NCI-H128 (cell line): ENCODE measurements around the gene CCDC13.
"Not testable (repeated sequence)": the region's sequence is repeated elsewhere in the genome, so short reads cannot be mapped to it uniquely, and the experiment has no call there.

Experiments
- DNase-seq: peaks from one replicate; lab custom pipeline; 2025; ENCODE audit not compliant: unreplicated experiment; lab: John Stamatoyannopoulos, UW

Gene CCDC13

DNA sequence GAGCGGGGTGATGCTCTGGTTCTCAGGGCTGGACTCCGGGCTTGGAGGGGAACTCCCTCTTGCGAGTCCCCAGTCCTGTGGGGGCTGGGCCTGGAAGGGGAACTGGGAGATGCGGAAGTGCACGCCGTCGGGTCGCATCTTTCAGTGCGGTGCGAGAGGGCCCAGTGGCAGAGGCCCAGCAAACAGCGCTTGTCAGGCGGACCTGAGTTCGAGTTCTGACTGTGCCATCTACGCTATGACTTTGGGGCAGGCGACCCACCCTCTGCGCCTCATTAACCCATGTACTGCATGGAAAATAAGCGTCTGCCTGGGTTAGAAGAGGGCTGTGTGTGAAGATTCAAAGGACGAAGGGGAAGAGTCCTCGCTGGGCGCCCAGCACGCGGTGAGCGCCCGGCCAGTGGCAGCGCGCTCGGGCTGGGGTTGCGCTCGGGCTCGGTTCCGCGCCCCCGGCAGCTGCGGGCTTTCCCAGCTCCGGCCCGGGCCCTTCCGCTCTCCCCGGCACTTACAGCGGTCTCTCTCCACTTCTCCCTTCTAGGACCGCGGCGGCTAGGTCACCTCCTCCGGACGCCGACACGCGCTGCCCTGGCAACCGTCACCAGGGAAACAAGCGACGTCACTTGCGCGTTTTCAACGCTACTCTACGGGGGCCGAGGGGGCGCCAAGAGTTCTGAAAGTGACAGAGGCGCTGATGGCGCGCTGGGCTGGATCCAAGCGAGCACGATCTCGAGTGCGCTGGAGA, at the start of gene CCDC13:
TSS of gene CCDC13 (minus strand) at position 584 of the 739 bp plus-strand sequence. CDS start 14,908 bp downstream, outside the sequence.
- DNase-seq, result peak; percentile 86

- DNase-seq, result no peak
These were observed 49.8 kb upstream of the CCDC13 start for GRCh38 chr3:42822828-42823227.

DNA sequence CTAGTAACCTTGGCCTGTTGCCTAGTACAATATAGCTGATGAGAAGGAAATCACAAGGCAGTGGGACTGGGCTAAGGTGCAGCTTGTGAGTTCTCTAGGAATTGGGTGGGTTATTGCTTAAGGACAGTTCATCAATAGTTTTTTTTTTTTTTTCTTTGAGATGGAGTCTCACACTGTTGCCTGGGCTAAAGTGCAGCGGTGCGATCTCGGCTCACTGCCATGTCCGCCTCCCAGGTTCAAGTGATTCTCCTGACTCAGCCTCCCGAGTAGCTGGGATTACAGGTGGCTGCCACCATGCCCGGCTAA, 47.6 kb upstream of the CCDC13 start:
- DNase-seq, result no peak

- DNase-seq, result no peak
These were observed 46.4 kb upstream of the CCDC13 start for GRCh38 chr3:42819351-42819965.

- DNase-seq, result no peak
These were observed 42.8 kb upstream of the CCDC13 start for GRCh38 chr3:42815826-42816225.

DNA sequence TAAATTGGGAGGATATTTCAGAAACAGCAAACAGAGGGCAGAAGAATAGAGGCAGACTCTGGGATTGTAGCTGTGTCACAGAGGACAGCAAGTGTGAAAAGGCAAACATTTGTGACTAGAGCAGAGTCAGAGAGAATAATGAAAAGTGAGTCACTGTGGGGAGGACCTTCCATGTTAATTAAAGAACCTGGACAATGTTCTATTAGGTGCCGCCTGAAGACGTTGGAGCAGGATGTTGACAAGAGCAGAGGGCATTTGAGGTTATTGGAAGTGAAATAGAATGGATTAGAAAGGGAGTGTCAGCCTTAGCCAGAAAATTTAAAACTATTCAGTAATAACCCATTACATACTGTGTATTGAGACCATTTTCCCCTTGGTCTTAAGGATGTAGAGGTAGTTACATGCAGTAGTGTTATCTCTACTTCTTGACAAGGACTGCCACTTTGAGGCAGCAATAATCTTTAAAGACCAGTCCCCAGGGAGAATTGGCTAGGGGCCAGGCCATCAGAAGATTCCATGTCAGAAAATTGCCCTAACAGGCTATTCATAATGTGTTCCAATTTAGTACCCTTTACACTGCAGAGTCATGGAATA, 42.0 kb upstream of the CCDC13 start:
- DNase-seq, result no peak

DNA sequence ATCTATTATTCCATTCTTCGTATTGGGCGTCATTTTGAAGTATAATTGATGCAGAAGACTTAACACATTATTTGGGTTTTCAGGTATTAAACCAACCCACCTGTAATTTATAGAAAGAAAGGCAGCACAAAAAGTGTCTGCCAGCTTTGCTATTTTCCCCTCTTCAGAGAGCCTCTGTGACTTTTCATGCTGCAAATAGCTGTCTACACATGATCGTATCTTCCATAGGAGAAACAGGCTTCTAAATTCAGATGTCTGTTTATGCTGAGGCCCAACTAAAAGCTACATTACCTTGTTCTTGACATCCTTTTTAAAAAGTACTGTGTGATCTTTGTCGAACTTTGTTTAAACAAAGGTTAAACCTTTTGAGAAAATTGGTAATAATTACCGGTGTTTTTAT, 41.2 kb upstream of the CCDC13 start:
- no peak for DNase-seq

DNA sequence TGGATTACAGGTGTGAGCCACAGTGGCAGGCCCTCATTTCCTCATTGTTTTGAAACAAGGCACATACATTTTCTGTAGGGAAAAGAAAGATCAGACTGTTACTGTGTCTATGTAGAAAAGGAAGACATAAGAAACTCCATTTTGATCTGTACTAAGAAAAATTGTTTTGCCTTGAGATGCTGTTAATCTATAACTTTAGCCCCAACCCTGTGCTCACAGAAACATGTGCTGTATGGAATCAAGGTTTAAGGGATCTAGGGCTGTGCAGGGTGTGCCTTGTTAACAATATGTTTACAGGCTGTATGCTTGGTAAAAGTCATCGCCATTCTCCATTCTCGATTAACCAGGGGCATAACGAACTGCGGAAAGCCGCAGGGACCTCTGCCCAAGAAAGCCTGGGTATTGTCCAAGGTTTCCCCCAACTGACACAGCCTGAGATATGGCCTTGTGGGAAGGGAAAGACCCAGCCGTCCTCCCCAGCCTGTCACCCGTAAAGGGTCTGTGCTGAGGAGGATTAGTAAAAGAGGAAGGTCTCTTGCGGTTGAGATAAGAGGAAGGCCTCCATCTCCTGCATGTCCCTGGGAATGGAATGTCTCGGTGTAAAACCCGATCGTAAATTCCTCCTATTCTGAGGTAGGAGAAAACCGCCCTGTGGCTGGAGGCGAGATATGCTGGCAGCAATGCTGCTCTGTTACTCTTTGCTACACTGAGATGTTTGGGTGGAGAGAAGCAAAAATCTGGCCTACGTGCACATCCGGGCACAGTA, 38.2 kb upstream of the CCDC13 start:
- DNase-seq, result not testable (repeated sequence)

DNA sequence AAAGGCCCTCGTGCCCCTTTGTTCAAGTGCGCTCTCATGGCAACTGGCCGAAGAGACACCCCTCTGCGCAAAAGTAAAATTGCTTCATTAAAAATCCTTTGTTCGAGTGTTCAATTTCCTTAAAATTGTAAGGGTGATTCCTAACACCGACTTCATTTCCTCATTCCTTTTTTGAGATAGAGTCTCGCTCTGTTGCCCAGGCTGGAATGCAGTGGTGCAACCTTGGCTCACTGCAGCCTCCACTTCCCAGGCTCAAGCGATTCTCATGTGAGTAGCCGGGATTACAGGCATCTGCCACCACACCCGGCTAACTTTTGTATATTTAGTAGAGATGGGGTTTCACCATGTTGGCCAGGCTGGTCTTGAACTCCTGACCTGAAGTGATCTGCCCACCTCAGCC, 37.7 kb upstream of the CCDC13 start:
- DNase-seq, result not testable (repeated sequence)

DNA sequence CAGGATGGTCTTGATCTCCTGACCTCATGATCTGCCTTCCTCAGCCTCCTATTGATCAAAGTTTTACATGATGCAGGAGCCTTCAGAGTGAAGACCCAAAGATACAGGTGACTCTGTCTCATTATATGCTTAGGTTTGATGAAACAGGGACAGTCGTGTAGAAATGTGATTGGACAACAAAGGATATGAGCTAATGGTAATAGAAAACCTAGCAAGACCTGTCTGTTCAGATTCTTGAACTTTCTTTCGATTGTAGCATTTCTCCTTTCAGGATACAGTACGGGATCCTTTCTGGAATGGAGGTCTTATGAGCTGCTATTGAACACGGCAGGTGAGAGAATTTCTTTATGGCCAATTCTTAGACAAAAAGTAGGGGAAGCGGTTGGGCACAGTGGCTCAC, 36.1 kb upstream of the CCDC13 start, which contains the start of gene ACKR2:
TSS of gene ACKR2 (plus strand) at position 244 of the 400 bp plus-strand sequence. CDS start 55,058 bp downstream, outside the sequence.
- DNase-seq, result no peak

DNA sequence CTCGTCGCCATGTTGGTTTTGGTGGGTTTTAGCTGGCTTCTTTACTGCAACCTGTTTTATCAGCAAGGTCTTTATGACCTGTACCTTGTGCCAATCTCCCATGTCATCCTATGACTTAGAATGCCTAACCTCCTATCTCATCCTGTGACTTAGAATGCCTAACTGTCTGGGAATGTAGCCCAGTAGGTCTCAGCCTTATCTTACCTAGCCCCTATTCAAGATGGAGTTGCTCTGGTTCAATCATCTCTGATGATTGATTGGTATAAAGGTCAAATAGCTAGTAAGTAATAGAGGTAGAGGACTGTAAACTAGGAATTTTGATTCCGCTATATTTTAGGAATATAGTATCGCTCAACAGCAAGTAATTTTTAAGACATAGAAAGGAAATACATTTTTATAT, 34.9 kb upstream of the CCDC13 start:
- DNase-seq, result no peak

DNA sequence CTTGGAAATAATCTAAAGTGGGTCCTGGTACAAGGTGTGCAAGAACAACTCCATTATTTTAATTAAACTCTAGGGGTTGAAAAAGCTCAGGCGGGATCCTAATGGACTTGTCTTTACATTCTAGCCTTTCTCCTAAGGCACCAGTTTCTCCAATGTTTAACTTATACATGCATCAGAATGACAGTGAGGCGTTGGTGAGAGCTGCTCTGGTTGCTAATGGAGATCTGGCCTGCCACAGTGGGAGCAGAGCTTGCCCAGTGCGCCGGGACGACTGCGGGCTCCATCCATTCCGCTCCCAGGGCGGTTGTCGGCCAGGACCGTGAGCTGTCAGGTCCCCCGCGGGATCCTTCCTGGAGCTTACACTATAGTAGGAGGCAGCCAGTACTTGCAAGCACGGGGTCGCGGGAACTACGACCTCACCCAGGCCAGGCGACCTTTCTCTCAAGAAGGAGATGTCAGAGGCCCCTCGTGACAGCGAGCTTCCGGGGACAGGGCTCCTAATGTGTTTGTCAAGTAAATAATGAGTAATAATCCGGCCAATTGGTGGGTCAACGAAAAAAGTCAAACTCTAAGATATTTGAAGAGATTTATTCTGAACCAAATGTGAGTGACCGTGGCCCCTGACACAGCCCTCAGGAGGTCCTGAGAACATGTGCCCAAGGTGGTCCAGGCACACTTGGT, 32.2 kb upstream of the CCDC13 start:
- no peak for DNase-seq

- DNase-seq, result no peak
These were observed 31.7 kb upstream of the CCDC13 start for GRCh38 chr3:42804831-42805132.

GRCh38 chr3:42804106-42804830, 31.2 kb upstream of the CCDC13 start, which contains the start of gene HIGD1A:
HIGD1A (minus strand) TSS chr3:42804490; CDS start chr3:42794253, 10,237 bp downstream.
- peak; percentile 90 for DNase-seq

GRCh38 chr3:42803414-42804105, 30.5 kb upstream of the CCDC13 start:
- no peak for DNase-seq

GRCh38 chr3:42802876-42803413, 29.9 kb upstream of the CCDC13 start:
- no peak for DNase-seq

- DNase-seq, result no peak
These were observed 28.7 kb upstream of the CCDC13 start for GRCh38 chr3:42801784-42802183.

DNA sequence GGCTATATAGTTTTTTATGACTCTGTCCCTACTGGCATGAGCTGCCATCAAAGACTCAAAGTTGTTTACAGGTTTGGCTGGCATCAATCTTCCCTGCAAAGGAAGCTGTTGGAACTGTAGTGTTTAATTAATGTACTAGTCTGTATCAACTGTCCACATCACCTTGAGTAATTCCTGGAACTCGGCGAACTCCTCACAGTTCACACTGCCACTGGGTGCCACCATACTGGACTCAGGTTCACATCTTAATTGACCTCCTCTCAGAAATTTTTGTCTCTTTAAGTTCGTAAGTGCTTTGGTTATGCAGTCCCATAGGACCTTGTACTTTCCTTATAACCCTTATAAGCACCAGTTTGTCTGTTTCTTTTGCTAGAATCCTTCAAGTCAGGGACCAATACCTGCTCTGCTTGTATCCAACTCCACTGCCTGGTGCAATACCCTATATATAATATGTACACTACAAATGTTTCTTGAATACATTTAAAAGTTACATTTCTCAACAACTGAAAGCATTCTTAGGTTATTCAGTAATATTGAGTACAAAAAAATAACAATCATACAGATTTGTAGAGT, 28.1 kb upstream of the CCDC13 start:
- DNase-seq, result no peak

DNA sequence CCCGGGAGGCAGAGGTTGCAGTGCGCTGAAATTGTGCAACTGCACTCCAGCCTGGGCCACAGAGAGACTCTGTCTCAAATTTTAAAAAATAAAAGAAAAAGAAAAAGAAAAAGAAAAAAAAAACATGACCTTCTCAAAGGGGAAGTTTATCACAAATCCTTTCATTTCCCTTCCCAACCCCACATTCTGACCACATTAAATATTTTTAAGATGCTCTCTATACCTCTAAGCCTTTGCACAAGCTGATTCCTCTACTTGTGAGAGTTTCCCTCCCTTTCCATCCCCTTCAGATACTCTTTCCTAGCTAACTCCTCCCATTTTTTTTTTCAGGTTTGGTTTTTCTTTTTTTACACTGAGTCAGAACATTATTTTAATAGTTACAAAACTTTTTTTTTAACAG, 27.2 kb upstream of the CCDC13 start:
- no peak for DNase-seq
